Spleen (tissue), 7 donors: ENCODE measurements around the gene APCDD1L.

Experiments used
- CTCF ChIP-seq, 11 experiments: fragments of 200-600 bp in 7 of 11; fragments of 450-650 bp in 4 of 11; sonication (generic) in 4 of 11; IDR thresholded peaks in 8 of 11; conservative IDR thresholded peaks in 3 of 11; 1 replicate in 7 of 11; 2 replicates in 4 of 11; pipeline versions ENCODE4 v1.4.0 to v1.8.0; 2016 to 2021; ENCODE audit warnings: antibody characterized with exemption in 11 of 11, inconsistent platforms in 4 of 11, mild to moderate bottlenecking in 1 of 11
- POLR2A ChIP-seq, 3 donors: fragments of 450-650 bp; IDR thresholded peaks; one replicate each; pipeline ENCODE4 v1.5.1; 2017; ENCODE audit warnings: antibody characterized with exemption in 3 of 3, mild to moderate bottlenecking in 1 of 3
- donor health status: DM: no; HTN: no; CAD: no; lungs with moderate emphysema.
- donor health status: DM: no; HTN: no; CAD: no.
- donor health status: DM: no; HTN: no; CAD: no.

GRCh38 chr20:58478141-58478805, 36.9 kb downstream of the APCDD1L start:
- TF ChIP-seq POLR2A (IDR thresholded peaks at IDR 0.05): no peak
- no peak for TF ChIP-seq CTCF (IDR thresholded peaks at IDR 0.05 in 8 of 11, conservative IDR thresholded peaks at IDR 0.05 in 3 of 11)
